K562 (cell line): ENCODE results near the gene RRBP1. TPM values are rescaled to one million over a fixed set of nuclear protein-coding genes. Genes with fewer than 3 reads are reported as not detected.
A peak's percentile ranks its signal among the peaks of the same experiment; 100 is the strongest.

Source experiments
- COPS2 ChIP-seq: fragments of 450-650 bp; conservative IDR thresholded peaks from 2 replicates; pipeline ENCODE4 v1.6.1; 2016; ENCODE audit warnings: mild to moderate bottlenecking, moderate library complexity
- EGR1 ChIP-seq: fragments of 450-650 bp; conservative IDR thresholded peaks from 2 replicates; pipeline ENCODE4 v1.6.1; 2017; ENCODE audit warnings: mild to moderate bottlenecking
- FOSL1 ChIP-seq: fragments of 200-800 bp; sonication (Bioruptor generic); conservative IDR thresholded peaks from 2 replicates; pipeline ENCODE4 v1.6.1; 2016; ENCODE audit warnings: missing genetic modification characterization, missing compliant biosample characterization
- HMGN3 ChIP-seq: IDR thresholded peaks from 2 replicates; pipeline ENCODE4 v1.6.1; 2011; ENCODE audit warnings: borderline replicate concordance, low read depth, mild to moderate bottlenecking, mixed read lengths, low read length; ENCODE audit not compliant: insufficient read length; ENCODE audit errors: extremely low read depth
- KLF13 ChIP-seq: fragments of 450-650 bp; IDR thresholded peaks from 2 replicates; pipeline ENCODE4 v1.6.1; 2016; ENCODE audit warnings: missing genetic modification characterization, low read depth, mild to moderate bottlenecking, missing compliant biosample characterization, moderate library complexity, borderline replicate concordance
- POLR3G ChIP-seq: IDR thresholded peaks from 2 replicates; pipeline ENCODE4 v1.6.1; 2011; ENCODE audit not compliant: insufficient read length, insufficient replicate concordance; ENCODE audit errors: extremely low read depth
- RFX5 ChIP-seq: IDR thresholded peaks from 2 replicates; pipeline ENCODE4 v1.6.1; 2011; ENCODE audit warnings: low read depth, mild to moderate bottlenecking, improper control_type of control experiment, low read length
- SRSF1 ChIP-seq: fragments of 200-400 bp; formaldehyde crosslinking; IDR thresholded peaks from 2 replicates; pipeline ENCODE4 v1.6.1; 2017; ENCODE audit warnings: mild to moderate bottlenecking, low read depth, low read length, moderate library complexity
- SRSF7 ChIP-seq: fragments of 200-400 bp; formaldehyde crosslinking; optimal IDR thresholded peaks from 2 replicates; pipeline ENCODE3; 2017; ENCODE audit warnings: mild to moderate bottlenecking, low read depth, low read length
- SUPT5H ChIP-seq: fragments of 450-650 bp; IDR thresholded peaks from 2 replicates; pipeline ENCODE4 v1.6.1; 2016
- TOE1 ChIP-seq, 2 experiments: fragments of 450-650 bp in 1 of 2; sonication (generic) in 1 of 2; formaldehyde crosslinking in 1 of 2; IDR thresholded peaks; 2 replicates each; pipeline versions ENCODE4 v1.7.1 to v1.8.0; 2016 to 2022; ENCODE audit warnings: borderline replicate concordance in 2 of 2, mild to moderate bottlenecking in 2 of 2, antibody characterized with exemption in 1 of 2, inconsistent platforms in 1 of 2, low read depth in 1 of 2, missing genetic modification reagents in 1 of 2, moderate library complexity in 1 of 2
- ZBTB7A ChIP-seq: IDR thresholded peaks from 2 replicates; pipeline ENCODE4 v1.6.1; 2011; ENCODE audit warnings: low read depth, mild to moderate bottlenecking, low read length, moderate library complexity, borderline replicate concordance; ENCODE audit not compliant: control insufficient read depth
- ZFPM2 ChIP-seq: fragments of 250-450 bp; sonication (Bioruptor Pico); IDR thresholded peaks from 2 replicates; pipeline ENCODE4 v1.5.1; 2022; ENCODE audit warnings: mild to moderate bottlenecking
- ZKSCAN8 ChIP-seq: fragments of 200-800 bp; sonication (Bioruptor generic); IDR thresholded peaks from 2 replicates; pipeline ENCODE4 v1.6.1; 2016; ENCODE audit warnings: missing genetic modification characterization, missing compliant biosample characterization
- ZNF224 ChIP-seq: sonication (generic); formaldehyde crosslinking; IDR thresholded peaks from 2 replicates; pipeline ENCODE4 v1.8.0; 2022; ENCODE audit warnings: mild to moderate bottlenecking, missing genetic modification reagents
- polyA plus RNA-seq, 8 experiments: library from polyadenylated mRNA; depleted of rRNA in 4 of 8; stranded (reverse) in 5 of 8; unstranded in 3 of 8; fragments of >200 nt; fragmentation: Nextera tagmentation in 2 of 8; fragmentation: Illumina TruSeq in 1 of 8; extraction: Ambion mirVana in 2 of 8; extraction: Trizol in 1 of 8; gene quantifications; 2 replicates each; pipeline versions ENCODE4 v1.2.1 to v1.2.3, GENCODE V29; 2011 to 2014; ENCODE audit warnings: inconsistent platforms in 1 of 8, missing spikeins in 1 of 8
- total RNA-seq, 7 experiments: library from RNA; depleted of rRNA in 6 of 7; stranded (reverse); fragments of >200 nt in 6 of 7; fragmentation: Illumina TruSeq in 2 of 7; extraction: Trizol in 2 of 7; gene quantifications; 2 replicates each; pipeline versions ENCODE4 v1.2.1 to v1.2.3, GENCODE V29; 2011 to 2021; ENCODE audit warnings: low replicate concordance in 1 of 7
- TF ChIP-seq, protein P1 (sequence below), 2 experiments: fragments of 200-800 bp in 1 of 2; sonication (Bioruptor generic) in 1 of 2; sonication (generic) in 1 of 2; formaldehyde crosslinking in 1 of 2; IDR thresholded peaks in 1 of 2; conservative IDR thresholded peaks in 1 of 2; 2 replicates each; pipeline versions ENCODE4 v1.5.0 to v1.6.1; 2016 to 2020; ENCODE audit warnings: missing compliant biosample characterization in 1 of 2, missing genetic modification characterization in 1 of 2, missing genetic modification reagents in 1 of 2
- TF ChIP-seq, protein P2 (sequence below), 2 experiments: fragments of 450-650 bp; IDR thresholded peaks; 2 replicates each; pipeline ENCODE4 v1.6.1; 2016
- TF ChIP-seq, protein P3 (sequence below): fragments of 450-650 bp; IDR thresholded peaks from 2 replicates; pipeline ENCODE4 v1.6.1; 2016
- TF ChIP-seq, protein P4 (sequence below), 2 experiments: IDR thresholded peaks in 1 of 2; conservative IDR thresholded peaks in 1 of 2; 2 replicates each; pipeline ENCODE4 v1.6.1; 2016; ENCODE audit warnings: low read depth in 2 of 2, mild to moderate bottlenecking in 1 of 2, missing compliant biosample characterization in 1 of 2, missing genetic modification characterization in 1 of 2, moderate library complexity in 1 of 2

The RRBP1 gene
- total and polyA plus RNA-seq, 9 of the 15 experiments (the other 6 are each of a cell fraction or from before 2014, with no cell fraction given) = 0.84 to 32.0 (median 17.6) TPM

DNA sequence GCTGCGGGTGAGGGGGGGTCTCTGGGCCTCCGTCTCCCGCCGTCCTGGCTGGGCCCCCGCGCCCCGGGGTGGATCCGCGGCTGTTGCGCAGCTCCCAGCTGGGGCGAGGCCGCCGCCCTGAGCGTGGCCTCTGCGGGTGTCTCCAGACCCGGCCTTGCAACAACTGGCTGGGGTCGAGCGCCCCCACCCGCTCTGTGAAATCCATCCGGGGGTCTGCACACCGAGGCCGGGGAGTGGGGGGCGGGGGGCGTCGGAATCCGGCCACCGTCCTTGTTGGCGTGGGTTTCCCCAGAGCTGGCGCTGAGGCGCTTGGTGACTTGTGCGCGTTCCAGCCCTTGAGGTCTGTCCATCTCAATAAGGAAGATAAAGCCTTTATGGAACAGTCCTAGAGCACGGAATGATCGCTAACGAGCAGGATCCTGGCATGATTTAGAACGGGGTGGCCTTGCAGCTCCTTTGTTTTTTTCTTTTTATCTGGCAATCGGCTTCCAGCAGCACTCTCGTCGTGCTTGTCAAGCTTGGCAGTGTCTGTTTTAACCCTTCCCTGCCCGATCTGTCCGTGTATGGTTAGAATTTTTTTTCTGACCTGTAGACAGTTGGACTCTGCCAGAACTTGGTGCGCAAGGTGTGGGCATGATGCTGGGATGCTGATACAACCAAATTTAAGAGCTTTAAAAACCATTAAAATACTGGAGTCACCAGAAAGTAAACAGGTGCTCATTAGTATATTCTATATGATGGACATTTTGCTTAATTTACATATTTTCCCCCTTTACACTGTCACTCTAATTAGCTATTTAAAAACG, 111.5 kb downstream of the RRBP1 start (continued):
- TF ChIP-seq, protein P1, sequence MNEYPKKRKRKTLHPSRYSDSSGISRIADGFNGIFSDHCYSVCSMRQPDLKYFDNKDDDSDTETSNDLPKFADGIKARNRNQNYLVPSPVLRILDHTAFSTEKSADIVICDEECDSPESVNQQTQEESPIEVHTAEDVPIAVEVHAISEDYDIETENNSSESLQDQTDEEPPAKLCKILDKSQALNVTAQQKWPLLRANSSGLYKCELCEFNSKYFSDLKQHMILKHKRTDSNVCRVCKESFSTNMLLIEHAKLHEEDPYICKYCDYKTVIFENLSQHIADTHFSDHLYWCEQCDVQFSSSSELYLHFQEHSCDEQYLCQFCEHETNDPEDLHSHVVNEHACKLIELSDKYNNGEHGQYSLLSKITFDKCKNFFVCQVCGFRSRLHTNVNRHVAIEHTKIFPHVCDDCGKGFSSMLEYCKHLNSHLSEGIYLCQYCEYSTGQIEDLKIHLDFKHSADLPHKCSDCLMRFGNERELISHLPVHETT (CRISPR knock-in tag; conservative IDR thresholded peaks at IDR 0.05 in 1 of 2, IDR thresholded peaks at IDR 0.05 in 1 of 2) = 0 out of 4 replicates have a peak, but pooled peaks of 1 of the 2 experiments have one; percentile 33
- TF ChIP-seq, protein P2, sequence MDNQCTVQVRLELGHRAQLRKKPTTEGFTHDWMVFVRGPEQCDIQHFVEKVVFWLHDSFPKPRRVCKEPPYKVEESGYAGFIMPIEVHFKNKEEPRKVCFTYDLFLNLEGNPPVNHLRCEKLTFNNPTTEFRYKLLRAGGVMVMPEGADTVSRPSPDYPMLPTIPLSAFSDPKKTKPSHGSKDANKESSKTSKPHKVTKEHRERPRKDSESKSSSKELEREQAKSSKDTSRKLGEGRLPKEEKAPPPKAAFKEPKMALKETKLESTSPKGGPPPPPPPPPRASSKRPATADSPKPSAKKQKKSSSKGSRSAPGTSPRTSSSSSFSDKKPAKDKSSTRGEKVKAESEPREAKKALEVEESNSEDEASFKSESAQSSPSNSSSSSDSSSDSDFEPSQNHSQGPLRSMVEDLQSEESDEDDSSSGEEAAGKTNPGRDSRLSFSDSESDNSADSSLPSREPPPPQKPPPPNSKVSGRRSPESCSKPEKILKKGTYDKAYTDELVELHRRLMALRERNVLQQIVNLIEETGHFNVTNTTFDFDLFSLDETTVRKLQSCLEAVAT (IDR thresholded peaks at IDR 0.05) = no peak
- no peak for TF ChIP-seq KLF13 (tag)
- TF ChIP-seq RFX5 = no peak
- no peak for TF ChIP-seq COPS2
- 0 out of 2 replicates have a peak, but pooled peaks have one; percentile 7 for TF ChIP-seq ZBTB7A
- TF ChIP-seq POLR3G = no peak
- no peak for TF ChIP-seq SRSF1
- TF ChIP-seq ZNF224 = no peak
- TF ChIP-seq, protein P3, sequence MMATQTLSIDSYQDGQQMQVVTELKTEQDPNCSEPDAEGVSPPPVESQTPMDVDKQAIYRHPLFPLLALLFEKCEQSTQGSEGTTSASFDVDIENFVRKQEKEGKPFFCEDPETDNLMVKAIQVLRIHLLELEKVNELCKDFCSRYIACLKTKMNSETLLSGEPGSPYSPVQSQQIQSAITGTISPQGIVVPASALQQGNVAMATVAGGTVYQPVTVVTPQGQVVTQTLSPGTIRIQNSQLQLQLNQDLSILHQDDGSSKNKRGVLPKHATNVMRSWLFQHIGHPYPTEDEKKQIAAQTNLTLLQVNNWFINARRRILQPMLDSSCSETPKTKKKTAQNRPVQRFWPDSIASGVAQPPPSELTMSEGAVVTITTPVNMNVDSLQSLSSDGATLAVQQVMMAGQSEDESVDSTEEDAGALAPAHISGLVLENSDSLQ = 0 out of 2 replicates have a peak, but pooled peaks have one; percentile 30
- TF ChIP-seq ZFPM2 (CRISPR knock-in tag) = no peak
- no peak for TF ChIP-seq SRSF7
- no peak for TF ChIP-seq HMGN3
- TF ChIP-seq ZKSCAN8 (CRISPR knock-in tag) = no peak
- no peak for TF ChIP-seq EGR1
- TF ChIP-seq FOSL1 = peak; percentile 1; the same call in 1 of the 2 replicates
- TF ChIP-seq, protein P4, sequence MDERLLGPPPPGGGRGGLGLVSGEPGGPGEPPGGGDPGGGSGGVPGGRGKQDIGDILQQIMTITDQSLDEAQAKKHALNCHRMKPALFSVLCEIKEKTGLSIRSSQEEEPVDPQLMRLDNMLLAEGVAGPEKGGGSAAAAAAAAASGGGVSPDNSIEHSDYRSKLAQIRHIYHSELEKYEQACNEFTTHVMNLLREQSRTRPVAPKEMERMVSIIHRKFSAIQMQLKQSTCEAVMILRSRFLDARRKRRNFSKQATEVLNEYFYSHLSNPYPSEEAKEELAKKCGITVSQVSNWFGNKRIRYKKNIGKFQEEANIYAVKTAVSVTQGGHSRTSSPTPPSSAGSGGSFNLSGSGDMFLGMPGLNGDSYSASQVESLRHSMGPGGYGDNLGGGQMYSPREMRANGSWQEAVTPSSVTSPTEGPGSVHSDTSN (CRISPR knock-in tag; IDR thresholded peaks at IDR 0.05; ENCODE audit: low read depth) = no peak
- TF ChIP-seq, protein P4 (tag; conservative IDR thresholded peaks at IDR 0.05; ENCODE audit: low read depth) = peak; percentile 61
- no peak for TF ChIP-seq SUPT5H
- no peak for TF ChIP-seq TOE1 (IDR thresholded peaks at IDR 0.05; ENCODE audit: borderline replicate concordance)
- TF ChIP-seq TOE1 (CRISPR knock-in tag; IDR thresholded peaks at IDR 0.05; ENCODE audit: borderline replicate concordance, low read depth) = no peak
